NOMO-1 (cell line): ENCODE measurements around the gene EML6.
A peak's percentile ranks its signal among the peaks of the same experiment; 100 is the strongest.

Experiments used
- DNase-seq, 2 experiments: peaks; one replicate each; lab custom pipeline; 2025; ENCODE audit not compliant: unreplicated experiment in 2 of 2; lab: John Stamatoyannopoulos, UW

EML6 gene

GRCh38 chr2:55012672-55013484, 289.4 kb downstream of the EML6 start:
- no peak for DNase-seq

GRCh38 chr2:55013936-55014335, 290.5 kb downstream of the EML6 start:
- peak in 1 of 2 experiments; percentile 21 for DNase-seq

GRCh38 chr2:55014962-55015939, 291.8 kb downstream of the EML6 start:
- peak; percentile 41 to 56 for DNase-seq

GRCh38 chr2:55017428-55017827, 294.0 kb downstream of the EML6 start:
- DNase-seq: no peak

- DNase-seq: peak in 1 of 2 experiments; percentile 36
Observed at GRCh38 chr2:55017880-55018279, 294.4 kb downstream of the EML6 start.

- DNase-seq: no peak
Observed at GRCh38 chr2:55018619-55019018, 295.2 kb downstream of the EML6 start.

GRCh38 chr2:55019526-55020258, 296.2 kb downstream of the EML6 start:
- peak; percentile 57 to 92 for DNase-seq
